ENCODE data around the gene TACR1. TPM values are rescaled to one million over a fixed set of nuclear protein-coding genes. Genes with fewer than 3 reads are reported as not detected.

TACR1 gene
- total RNA-seq, 1 experiment from 2014 or later, result not detected

DNA sequence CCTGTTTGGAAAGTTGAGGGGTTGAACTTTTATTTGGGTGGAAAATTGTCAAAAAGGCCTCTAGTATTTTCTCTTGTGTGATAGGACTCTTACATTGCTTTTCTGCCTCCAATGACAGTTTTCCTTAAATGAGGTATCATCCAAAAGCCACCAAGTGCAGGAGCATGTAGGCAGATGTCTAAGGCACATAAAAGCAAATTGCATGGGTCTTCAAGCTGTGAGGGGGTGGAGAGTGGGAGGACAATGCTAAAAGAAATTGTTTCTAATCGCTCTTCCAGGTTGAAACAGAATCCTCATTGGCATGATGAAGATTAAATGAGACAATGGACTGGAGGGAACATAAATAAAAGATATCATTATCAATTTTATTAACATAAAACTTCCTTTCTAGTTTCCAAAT, 6.8 kb downstream of the TACR1 start:
- H3K4me1 ChIP-seq (replicated peaks; ENCODE audit: insufficient read depth), result no peaks in the 10 kb centered on the region
- no peaks in the 10 kb centered on the region for H3K9me2 ChIP-seq (ENCODE audit: insufficient read depth)
- intact Hi-C loops (cut with micrococcal nuclease; ENCODE audit: unreplicated experiment), result no loop called here
- DNase-seq, result no peak
- H3F3A ChIP-seq (ENCODE audit: insufficient read depth, low read depth), result no peaks in the 10 kb centered on the region
- no TSS peak for BruUV-seq (replicated peaks)
- TF ChIP-seq EZH2 (IDR thresholded peaks at IDR 0.05; ENCODE audit: low read depth), result no peak
- TF ChIP-seq, protein P1, sequence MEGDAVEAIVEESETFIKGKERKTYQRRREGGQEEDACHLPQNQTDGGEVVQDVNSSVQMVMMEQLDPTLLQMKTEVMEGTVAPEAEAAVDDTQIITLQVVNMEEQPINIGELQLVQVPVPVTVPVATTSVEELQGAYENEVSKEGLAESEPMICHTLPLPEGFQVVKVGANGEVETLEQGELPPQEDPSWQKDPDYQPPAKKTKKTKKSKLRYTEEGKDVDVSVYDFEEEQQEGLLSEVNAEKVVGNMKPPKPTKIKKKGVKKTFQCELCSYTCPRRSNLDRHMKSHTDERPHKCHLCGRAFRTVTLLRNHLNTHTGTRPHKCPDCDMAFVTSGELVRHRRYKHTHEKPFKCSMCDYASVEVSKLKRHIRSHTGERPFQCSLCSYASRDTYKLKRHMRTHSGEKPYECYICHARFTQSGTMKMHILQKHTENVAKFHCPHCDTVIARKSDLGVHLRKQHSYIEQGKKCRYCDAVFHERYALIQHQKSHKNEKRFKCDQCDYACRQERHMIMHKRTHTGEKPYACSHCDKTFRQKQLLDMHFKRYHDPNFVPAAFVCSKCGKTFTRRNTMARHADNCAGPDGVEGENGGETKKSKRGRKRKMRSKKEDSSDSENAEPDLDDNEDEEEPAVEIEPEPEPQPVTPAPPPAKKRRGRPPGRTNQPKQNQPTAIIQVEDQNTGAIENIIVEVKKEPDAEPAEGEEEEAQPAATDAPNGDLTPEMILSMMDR (conservative IDR thresholded peaks at IDR 0.05), result no peak
- no peak overlapping the region for H3K4me2 ChIP-seq
- no peaks in the 10 kb centered on the region for H3K79me2 ChIP-seq (ENCODE audit: low read depth)
- H3K27ac ChIP-seq, result no peak overlapping the region
- ChIA-PET POLR2A (ENCODE audit: unreplicated experiment) (no interaction called here), CTCF (no interaction called here)
- H3K4me3 ChIP-seq, result no peak overlapping the region
- no peak overlapping the region for H2AFZ ChIP-seq
- no peaks in the 10 kb centered on the region for H3K36me3 ChIP-seq (ENCODE audit: low read depth)
- H3K27me3 ChIP-seq (ENCODE audit: insufficient read depth, low read depth), result no peaks in the 10 kb centered on the region
- no peaks in the 10 kb centered on the region for H3K9me3 ChIP-seq (ENCODE audit: insufficient read depth, low read depth)
- H4K20me1 ChIP-seq (ENCODE audit: insufficient read depth), result no peaks in the 10 kb centered on the region

DNA sequence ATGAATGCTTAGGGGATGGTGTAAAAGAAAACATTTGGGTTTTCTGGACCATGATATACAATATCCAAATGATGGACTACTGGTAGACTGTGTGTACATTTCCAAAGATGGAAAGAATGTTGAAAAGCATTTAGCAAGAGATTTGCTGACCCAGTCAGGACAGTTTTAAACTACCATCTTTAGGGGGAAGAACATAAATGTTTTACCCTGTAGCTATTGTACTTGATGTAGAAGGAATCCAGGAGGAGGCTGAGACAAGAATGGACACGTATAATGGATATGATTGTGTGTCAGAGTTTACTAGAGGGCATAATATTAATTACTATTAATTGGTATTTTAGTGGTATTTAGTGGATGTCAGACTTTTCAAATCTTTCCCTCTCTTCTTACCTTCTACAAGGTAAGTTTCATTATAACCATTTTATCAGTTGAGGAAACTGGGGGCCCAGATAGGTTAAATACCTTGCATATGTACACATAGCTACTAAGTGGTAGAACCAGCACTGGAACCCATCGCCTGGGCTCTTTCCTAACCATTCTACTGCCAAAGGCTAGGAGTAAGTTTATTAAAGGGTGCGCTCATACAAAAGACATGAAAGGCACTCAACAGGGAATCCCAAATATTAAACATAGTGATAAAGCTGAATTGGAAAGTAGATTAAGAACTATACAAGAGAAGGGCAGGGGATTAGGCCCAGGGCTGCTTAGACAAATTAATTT, 8.9 kb downstream of the TACR1 start:
- Histone ChIP-seq H3K36me3 (ENCODE audit: low read depth) (no peaks in the 10 kb centered on the region), H3K4me2 (no peak overlapping the region), H4K20me1 (ENCODE audit: insufficient read depth) (no peaks in the 10 kb centered on the region), H3K4me1 (replicated peaks; ENCODE audit: insufficient read depth) (no peaks in the 10 kb centered on the region), H3K27ac (no peak overlapping the region), H3K9me3 (ENCODE audit: insufficient read depth, low read depth) (no peaks in the 10 kb centered on the region), H3K79me2 (ENCODE audit: low read depth) (no peaks in the 10 kb centered on the region), H2AFZ (no peak overlapping the region), H3K4me3 (no peak overlapping the region), H3K27me3 (ENCODE audit: insufficient read depth, low read depth) (no peaks in the 10 kb centered on the region), H3K9me2 (ENCODE audit: insufficient read depth) (no peaks in the 10 kb centered on the region), H3F3A (ENCODE audit: insufficient read depth, low read depth) (no peaks in the 10 kb centered on the region)
- TF ChIP-seq, protein P1 (conservative IDR thresholded peaks at IDR 0.05), result no peak
- no peak for TF ChIP-seq EZH2 (IDR thresholded peaks at IDR 0.05; ENCODE audit: low read depth)
- POLR2A ChIA-PET (ENCODE audit: unreplicated experiment), result no interaction called here
- intact Hi-C loops (cut with micrococcal nuclease; ENCODE audit: unreplicated experiment), result no loop called here
- CTCF ChIA-PET, result no interaction called here
- no peak for DNase-seq
- no TSS peak for BruUV-seq (replicated peaks)

DNA sequence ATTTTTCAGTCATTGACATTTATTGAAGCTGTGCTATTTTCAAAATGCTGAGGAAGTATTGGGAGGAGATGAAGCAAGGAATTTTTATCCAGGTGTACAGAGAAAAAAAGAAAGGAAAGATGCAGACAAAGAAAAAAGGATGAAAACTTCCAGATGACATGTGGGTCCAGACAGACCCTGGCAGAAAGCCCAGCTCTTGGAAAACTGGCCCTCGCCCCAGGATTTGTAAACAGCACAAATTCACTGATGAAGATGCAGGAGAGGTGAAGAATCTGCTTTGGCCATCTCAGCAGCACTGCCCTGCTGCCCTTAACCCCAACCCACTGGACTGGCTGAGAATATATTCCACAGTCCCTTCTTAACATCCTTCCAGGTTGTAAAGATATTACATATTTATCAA, 12.5 kb downstream of the TACR1 start:
- Histone ChIP-seq H3K9me3 (ENCODE audit: insufficient read depth, low read depth) (no peaks in the 10 kb centered on the region), H3K36me3 (ENCODE audit: low read depth) (no peaks in the 10 kb centered on the region), H3F3A (ENCODE audit: insufficient read depth, low read depth) (no peaks in the 10 kb centered on the region), H3K79me2 (ENCODE audit: low read depth) (no peaks in the 10 kb centered on the region), H3K27me3 (ENCODE audit: insufficient read depth, low read depth) (no peaks in the 10 kb centered on the region), H3K9me2 (ENCODE audit: insufficient read depth) (no peaks in the 10 kb centered on the region), H3K4me1 (replicated peaks; ENCODE audit: insufficient read depth) (no peaks in the 10 kb centered on the region), H3K27ac (no peak overlapping the region), H3K4me3 (no peak overlapping the region), H2AFZ (no peak overlapping the region), H3K4me2 (no peak overlapping the region), H4K20me1 (ENCODE audit: insufficient read depth) (no peaks in the 10 kb centered on the region)
- no peak for DNase-seq
- no TSS peak for BruUV-seq (replicated peaks)
- TF ChIP-seq, protein P1 (conservative IDR thresholded peaks at IDR 0.05), result no peak
- TF ChIP-seq EZH2 (IDR thresholded peaks at IDR 0.05; ENCODE audit: low read depth), result no peak
- intact Hi-C loops (cut with micrococcal nuclease; ENCODE audit: unreplicated experiment), result no loop called here
- POLR2A ChIA-PET (ENCODE audit: unreplicated experiment), result no interaction called here
- CTCF ChIA-PET, result no interaction called here
